GM23248 (cell line): Measurements from ENCODE around the gene SCO2. TPM values are rescaled to one million over a fixed set of nuclear protein-coding genes. Genes with fewer than 3 reads are reported as not detected.

Source experiments
- DNase-seq: peaks from one replicate; pipeline ENCODE4 v3.0.0-alpha.2; 2015
- H2AFZ ChIP-seq: fragments of 200-600 bp; sonication (generic); 2 replicates; pipeline ENCODE4 v1.6.1; 2016; ENCODE audit warnings: antibody characterized with exemption
- H3F3A ChIP-seq: fragments of 200-600 bp; sonication (generic); 2 replicates; pipeline ENCODE4 v1.6.1; 2016; ENCODE audit warnings: mild to moderate bottlenecking, antibody characterized with exemption, mixed run types; ENCODE audit not compliant: insufficient read depth
- H3K27ac ChIP-seq: fragments of 200-600 bp; sonication (generic); 2 replicates; pipeline ENCODE4 v1.5.1; 2016; ENCODE audit warnings: mild to moderate bottlenecking
- H3K27me3 ChIP-seq: fragments of 200-600 bp; sonication (generic); replicated peaks from 2 replicates; pipeline ENCODE4 v1.6.1; 2016; ENCODE audit warnings: mild to moderate bottlenecking; ENCODE audit not compliant: insufficient read depth
- H3K36me3 ChIP-seq: fragments of 200-600 bp; sonication (generic); 2 replicates; pipeline ENCODE4 v1.6.1; 2016; ENCODE audit warnings: low read depth, mild to moderate bottlenecking
- H3K4me1 ChIP-seq: fragments of 200-600 bp; sonication (generic); 2 replicates; pipeline ENCODE4 v1.6.1; 2016; ENCODE audit warnings: mild to moderate bottlenecking; ENCODE audit not compliant: insufficient read depth
- H3K4me2 ChIP-seq: fragments of 200-600 bp; sonication (generic); one replicate; pipeline ENCODE4 v1.6.1; 2016; ENCODE audit warnings: mild to moderate bottlenecking; ENCODE audit not compliant: unreplicated experiment
- H3K4me3 ChIP-seq: fragments of 200-600 bp; sonication (generic); 2 replicates; pipeline ENCODE4 v1.5.1; 2016; ENCODE audit warnings: mild to moderate bottlenecking
- H3K79me2 ChIP-seq: fragments of 200-600 bp; sonication (generic); 2 replicates; pipeline ENCODE4 v1.6.1; 2016; ENCODE audit warnings: mild to moderate bottlenecking; ENCODE audit not compliant: insufficient read depth
- H3K9ac ChIP-seq: fragments of 200-600 bp; sonication (generic); 2 replicates; pipeline ENCODE4 v1.6.1; 2016; ENCODE audit warnings: mild to moderate bottlenecking
- H3K9me2 ChIP-seq: fragments of 200-600 bp; sonication (generic); 2 replicates; pipeline ENCODE4 v1.6.1; 2016; ENCODE audit warnings: mixed run types, mild to moderate bottlenecking, moderate library complexity; ENCODE audit not compliant: insufficient read depth
- H3K9me3 ChIP-seq: fragments of 200-600 bp; sonication (generic); one replicate; pipeline ENCODE4 v1.6.1; 2017; ENCODE audit warnings: low read depth
- H4K20me1 ChIP-seq: fragments of 200-600 bp; sonication (generic); 2 replicates; pipeline ENCODE4 v1.6.0; 2016; ENCODE audit not compliant: insufficient read depth
- EZH2 ChIP-seq: fragments of 200-600 bp; sonication (generic); IDR thresholded peaks from 2 replicates; pipeline ENCODE4 v1.6.1; 2018; ENCODE audit warnings: antibody characterized with exemption, mild to moderate bottlenecking; ENCODE audit not compliant: insufficient read depth, poor library complexity, severe bottlenecking
- EZH2phosphoT487 ChIP-seq: fragments of 200-600 bp; sonication (generic); IDR thresholded peaks from 2 replicates; pipeline ENCODE4 v1.6.1; 2018; ENCODE audit warnings: antibody characterized with exemption, moderate library complexity, mild to moderate bottlenecking, low read depth; ENCODE audit not compliant: insufficient read depth
- WGBS, 2 experiments: methylation state at CpG; one replicate each; pipeline ENCODE4 v1.1.6; 2015 to 2017; ENCODE audit warnings: low lambda C conversion rate in 2 of 2, low coverage in 1 of 2; ENCODE audit errors: missing lambda C conversion rate in 2 of 2; 5-methylcytosine and 5-hydroxymethylcytosine counted together
- in situ Hi-C: fragments of 300-500 bp; cut with MboI; formaldehyde crosslinking; loops from 2 replicates; pipeline ENCODE4 v1.15.0; 2020
- polyA plus RNA-seq: library from polyadenylated mRNA; unstranded; fragments of >200 nt; fragmentation: Nextera tagmentation; extraction: Ambion mirVana; gene quantifications from 2 replicates; pipeline ENCODE4 v1.2.1, GENCODE V29; 2016
- total RNA-seq: library from RNA; depleted of rRNA; stranded (reverse); fragments of >200 nt; shearing (Covaris generic); gene quantifications from 2 replicates; pipeline ENCODE4 v1.2.3, GENCODE V29; 2014

Gene SCO2
- total and polyA plus RNA-seq, 2 experiments from 2014 or later: 8.4 to 11.0 TPM

- 0 out of 2 replicates have a peak, but pooled peaks cover 3% of the 10 kb centered on the region for H3K4me1 ChIP-seq
- H3K4me3 ChIP-seq: peak overlapping the region; percentile 84
- 2 to 7% methylated on average over 15 to 38 of the region's 45 CpGs for WGBS, 2 experiments
- H2AFZ ChIP-seq: peak overlapping the region; percentile 72; the same call in 1 of the 2 replicates
- no peak overlapping the region for H3K4me2 ChIP-seq
- H4K20me1 ChIP-seq: no peaks in the 10 kb centered on the region
- H3K27ac ChIP-seq: no peak overlapping the region
- no peaks in the 10 kb centered on the region for H3K9me3 ChIP-seq
- TF ChIP-seq EZH2phosphoT487 (no peak), EZH2 (no peak)
- DNase-seq: no peak
- no peaks in the 10 kb centered on the region for H3F3A ChIP-seq
- in situ Hi-C loops: no loop called here
- H3K36me3 ChIP-seq: no peaks in the 10 kb centered on the region
- peaks cover 4% of the 10 kb centered on the region; the same call in 1 of the 2 replicates for H3K79me2 ChIP-seq
- H3K27me3 ChIP-seq: no peaks in the 10 kb centered on the region
- H3K9ac ChIP-seq: peak overlapping the region; percentile 83; the same call in 1 of the 2 replicates
- no peaks in the 10 kb centered on the region for H3K9me2 ChIP-seq
Observed at GRCh38 chr22:50481045-50481439, 44.4 kb downstream of the SCO2 start.

GRCh38 chr22:50479721-50480120 is 45.7 kb downstream of the SCO2 start:
- Histone ChIP-seq H3K27ac (no peak overlapping the region), H3K4me2 (no peak overlapping the region), H3K9me3 (no peaks in the 10 kb centered on the region), H3K79me2 (peaks cover 4% of the 10 kb centered on the region; the same call in 1 of the 2 replicates), H3K4me3 (no peak overlapping the region), H2AFZ (no peak overlapping the region), H3F3A (no peaks in the 10 kb centered on the region), H3K36me3 (no peaks in the 10 kb centered on the region), H3K9ac (no peak overlapping the region), H3K4me1 (0 out of 2 replicates have a peak, but pooled peaks cover 3% of the 10 kb centered on the region), H4K20me1 (no peaks in the 10 kb centered on the region), H3K27me3 (no peaks in the 10 kb centered on the region), H3K9me2 (no peaks in the 10 kb centered on the region)
- TF ChIP-seq EZH2phosphoT487 (no peak), EZH2 (no peak)
- in situ Hi-C loops: no loop called here
- WGBS, 2 experiments: 66 to 70% methylated on average over 11 of the region's 11 CpGs
- DNase-seq: no peak

DNA sequence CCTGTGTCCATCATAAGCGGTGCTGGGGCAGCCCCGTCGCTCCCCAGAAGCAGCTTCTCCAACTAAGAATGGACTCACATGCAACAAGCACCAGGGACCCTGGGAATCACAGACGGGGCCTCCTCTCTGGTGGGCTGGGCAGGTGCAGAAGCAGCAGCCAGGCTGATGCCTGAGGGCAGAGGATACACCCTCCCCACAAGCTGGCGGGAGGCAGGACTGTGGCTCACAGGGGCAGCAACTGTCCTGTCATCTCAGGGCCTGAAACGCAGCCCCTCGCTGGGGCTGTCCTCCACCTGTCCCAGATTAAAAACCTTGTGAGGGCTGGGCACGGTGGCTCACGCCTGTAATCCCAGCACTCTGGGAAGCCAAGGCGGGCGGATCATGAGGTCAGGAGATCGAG is 47.5 kb downstream of the SCO2 start:
- Histone ChIP-seq H3K27me3 (no peaks in the 10 kb centered on the region), H3K4me3 (no peak overlapping the region), H3K36me3 (no peaks in the 10 kb centered on the region), H2AFZ (no peak overlapping the region), H4K20me1 (no peaks in the 10 kb centered on the region), H3K79me2 (peaks cover 22% of the 10 kb centered on the region), H3K27ac (no peak overlapping the region), H3F3A (no peaks in the 10 kb centered on the region), H3K9me2 (no peaks in the 10 kb centered on the region), H3K4me1 (peaks cover 10% of the 10 kb centered on the region; the same call in 1 of the 2 replicates), H3K9ac (no peak overlapping the region), H3K4me2 (no peak overlapping the region), H3K9me3 (no peaks in the 10 kb centered on the region)
- no peak for DNase-seq
- TF ChIP-seq EZH2phosphoT487 (no peak), EZH2 (no peak)
- in situ Hi-C loops: no loop called here
- WGBS, 2 experiments: 77 to 79% methylated on average over 9 to 12 of the region's 12 CpGs

- Histone ChIP-seq H3K36me3 (no peaks in the 10 kb centered on the region), H3K9me3 (no peaks in the 10 kb centered on the region), H3K9ac (no peak overlapping the region), H3K4me3 (no peak overlapping the region), H3K79me2 (peaks cover 28% of the 10 kb centered on the region), H3K27me3 (no peaks in the 10 kb centered on the region), H3K9me2 (no peaks in the 10 kb centered on the region), H3K4me2 (no peak overlapping the region), H3F3A (no peaks in the 10 kb centered on the region), H4K20me1 (no peaks in the 10 kb centered on the region; the same call in 1 of the 2 replicates), H3K27ac (no peak overlapping the region), H2AFZ (no peak overlapping the region), H3K4me1 (peaks cover 16% of the 10 kb centered on the region)
- TF ChIP-seq EZH2 (no peak), EZH2phosphoT487 (no peak)
- DNase-seq: no peak
- 80 to 91% methylated on average over 7 of the region's 7 CpGs for WGBS, 2 experiments
- in situ Hi-C loops: no loop called here
Observed at GRCh38 chr22:50476868-50477267, 48.5 kb downstream of the SCO2 start.

- WGBS, 2 experiments: 92 to 94% methylated on average over 6 of the region's 6 CpGs
- Histone ChIP-seq H3F3A (no peaks in the 10 kb centered on the region), H3K79me2 (peaks cover 40% of the 10 kb centered on the region), H3K4me2 (no peak overlapping the region), H2AFZ (peak overlapping the region; percentile 75), H3K9me3 (no peaks in the 10 kb centered on the region), H3K27ac (no peak overlapping the region), H3K9ac (peak overlapping the region; percentile 75), H3K27me3 (no peaks in the 10 kb centered on the region), H3K4me1 (peaks cover 17% of the 10 kb centered on the region), H3K36me3 (no peaks in the 10 kb centered on the region), H4K20me1 (no peaks in the 10 kb centered on the region; the same call in 1 of the 2 replicates), H3K4me3 (peak overlapping the region; percentile 65; the same call in 1 of the 2 replicates), H3K9me2 (no peaks in the 10 kb centered on the region)
- no peak for DNase-seq
- in situ Hi-C loops: no loop called here
- no peak for TF ChIP-seq EZH2phosphoT487
- TF ChIP-seq EZH2: no peak
Observed at GRCh38 chr22:50475652-50476002, 49.8 kb downstream of the SCO2 start.
